CD4-positive, alpha-beta T cell treated with Interleukin-21 for 1 hour (primary cell): ENCODE results near the gene CNOT6.
"Not testable (repeated sequence)": the region's sequence is repeated elsewhere in the genome, so short reads cannot be mapped to it uniquely, and the experiment has no call there.

Source experiments
- DNase-seq: peaks from one replicate; pipeline ENCODE4 v3.0.0-alpha.2; 2020

Gene CNOT6

GRCh38 chr5:180521591-180521990, 27.4 kb downstream of the CNOT6 start:
- DNase-seq: no peak

GRCh38 chr5:180522330-180522729, 28.2 kb downstream of the CNOT6 start:
- no peak for DNase-seq

GRCh38 chr5:180523629-180524466, 29.7 kb downstream of the CNOT6 start:
- no peak for DNase-seq

GRCh38 chr5:180525399-180525798, 31.2 kb downstream of the CNOT6 start:
- no peak for DNase-seq

GRCh38 chr5:180526269-180526668, 32.1 kb downstream of the CNOT6 start:
- no peak for DNase-seq

GRCh38 chr5:180527659-180528058, 33.5 kb downstream of the CNOT6 start:
- no peak for DNase-seq

GRCh38 chr5:180531036-180531585, 36.9 kb downstream of the CNOT6 start:
- DNase-seq: not testable (repeated sequence)

GRCh38 chr5:180532268-180532667, 38.1 kb downstream of the CNOT6 start:
- no peak for DNase-seq

GRCh38 chr5:180533845-180534244, 39.7 kb downstream of the CNOT6 start:
- no peak for DNase-seq

GRCh38 chr5:180535573-180535972, 41.4 kb downstream of the CNOT6 start:
- no peak for DNase-seq

GRCh38 chr5:180540050-180540694, 46.0 kb downstream of the CNOT6 start:
- no peak for DNase-seq

- DNase-seq: no peak
These were observed 47.5 kb downstream of the CNOT6 start for GRCh38 chr5:180541710-180542109.

GRCh38 chr5:180545248-180545647, 51.1 kb downstream of the CNOT6 start:
- DNase-seq: no peak

- DNase-seq: no peak
These were observed 54.4 kb downstream of the CNOT6 start for GRCh38 chr5:180548563-180548962.

GRCh38 chr5:180553530-180553929, 59.4 kb downstream of the CNOT6 start:
- no peak for DNase-seq

- no peak for DNase-seq
These were observed 61.2 kb downstream of the CNOT6 start for GRCh38 chr5:180555168-180555921.

- DNase-seq: no peak
These were observed 63.1 kb downstream of the CNOT6 start for GRCh38 chr5:180557217-180557809.

GRCh38 chr5:180558232-180558631, 64.1 kb downstream of the CNOT6 start:
- DNase-seq: no peak

GRCh38 chr5:180563994-180564393, 69.8 kb downstream of the CNOT6 start:
- DNase-seq: no peak

- DNase-seq: no peak
These were observed 74.7 kb downstream of the CNOT6 start for GRCh38 chr5:180568914-180569313.

- DNase-seq: no peak
These were observed 81.4 kb downstream of the CNOT6 start for GRCh38 chr5:180575571-180575970.

- no peak for DNase-seq
These were observed 86.5 kb downstream of the CNOT6 start for GRCh38 chr5:180580681-180581080.

- DNase-seq: no peak
These were observed 89.6 kb downstream of the CNOT6 start for GRCh38 chr5:180583738-180584137.
